ENCODE measurements around the gene NKX1-2.

The NKX1-2 gene

DNA sequence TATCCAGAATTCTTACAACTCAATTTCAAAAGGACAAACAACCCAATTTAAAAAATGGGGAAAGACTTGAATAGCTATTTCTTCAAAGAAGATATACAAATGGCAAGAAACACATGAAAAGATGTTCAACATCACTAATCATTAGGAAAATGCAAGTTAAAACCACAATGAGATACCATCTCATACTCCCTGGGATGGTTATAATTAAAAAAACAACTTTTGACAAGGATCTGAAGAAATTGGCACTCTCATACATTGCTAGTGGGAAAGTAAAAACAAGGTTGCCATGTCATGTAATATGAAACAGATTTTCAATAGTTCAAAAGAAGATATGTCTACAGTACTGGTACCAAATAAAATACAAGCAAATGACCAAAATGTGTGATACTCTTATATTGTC lies 40.1 kb downstream of the NKX1-2 start:
- H3K27me3 ChIP-seq, result no peaks in the 10 kb centered on the region
- no peak overlapping the region for H3K4me3 ChIP-seq (ENCODE audit: low read depth, low read length)
- H3K9me3 ChIP-seq, result no peaks in the 10 kb centered on the region
- DNase-seq, result no peak
- no peaks in the 10 kb centered on the region; the same call in 1 of the 2 replicates for H3K36me3 ChIP-seq
- peaks cover 4% of the 10 kb centered on the region; the same call in 1 of the 2 replicates for H3K4me1 ChIP-seq
- TF ChIP-seq, protein P1, sequence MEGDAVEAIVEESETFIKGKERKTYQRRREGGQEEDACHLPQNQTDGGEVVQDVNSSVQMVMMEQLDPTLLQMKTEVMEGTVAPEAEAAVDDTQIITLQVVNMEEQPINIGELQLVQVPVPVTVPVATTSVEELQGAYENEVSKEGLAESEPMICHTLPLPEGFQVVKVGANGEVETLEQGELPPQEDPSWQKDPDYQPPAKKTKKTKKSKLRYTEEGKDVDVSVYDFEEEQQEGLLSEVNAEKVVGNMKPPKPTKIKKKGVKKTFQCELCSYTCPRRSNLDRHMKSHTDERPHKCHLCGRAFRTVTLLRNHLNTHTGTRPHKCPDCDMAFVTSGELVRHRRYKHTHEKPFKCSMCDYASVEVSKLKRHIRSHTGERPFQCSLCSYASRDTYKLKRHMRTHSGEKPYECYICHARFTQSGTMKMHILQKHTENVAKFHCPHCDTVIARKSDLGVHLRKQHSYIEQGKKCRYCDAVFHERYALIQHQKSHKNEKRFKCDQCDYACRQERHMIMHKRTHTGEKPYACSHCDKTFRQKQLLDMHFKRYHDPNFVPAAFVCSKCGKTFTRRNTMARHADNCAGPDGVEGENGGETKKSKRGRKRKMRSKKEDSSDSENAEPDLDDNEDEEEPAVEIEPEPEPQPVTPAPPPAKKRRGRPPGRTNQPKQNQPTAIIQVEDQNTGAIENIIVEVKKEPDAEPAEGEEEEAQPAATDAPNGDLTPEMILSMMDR (IDR thresholded peaks at IDR 0.05; ENCODE audit: low read depth, low read length), result no peak

DNA sequence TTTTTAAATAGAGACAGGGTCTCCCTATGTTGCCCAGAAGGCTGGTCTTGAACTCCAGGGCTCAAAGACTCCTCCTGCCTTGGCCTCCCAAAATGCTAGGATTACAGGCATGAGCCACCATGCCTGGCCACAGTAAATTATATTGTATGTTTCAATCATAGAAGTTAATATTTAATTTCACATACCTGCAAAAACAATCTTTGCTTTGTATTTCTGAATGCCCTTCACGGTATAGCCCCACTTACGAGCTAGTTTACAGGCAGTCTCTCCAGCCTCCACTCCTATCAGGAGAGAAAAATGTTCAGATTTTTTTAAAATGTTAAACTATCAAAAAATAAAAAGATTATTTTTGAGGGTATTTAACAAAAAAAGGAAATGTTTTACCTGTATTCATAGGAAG lies 41.5 kb downstream of the NKX1-2 start:
- no peak overlapping the region for H3K4me3 ChIP-seq (ENCODE audit: low read depth, low read length)
- no peaks in the 10 kb centered on the region; the same call in 1 of the 2 replicates for H3K36me3 ChIP-seq
- DNase-seq, result no peak
- no peaks in the 10 kb centered on the region for H3K9me3 ChIP-seq
- H3K4me1 ChIP-seq, result peaks cover 4% of the 10 kb centered on the region; the same call in 1 of the 2 replicates
- TF ChIP-seq, protein P1 (IDR thresholded peaks at IDR 0.05; ENCODE audit: low read depth, low read length), result no peak
- H3K27me3 ChIP-seq, result no peaks in the 10 kb centered on the region

DNA sequence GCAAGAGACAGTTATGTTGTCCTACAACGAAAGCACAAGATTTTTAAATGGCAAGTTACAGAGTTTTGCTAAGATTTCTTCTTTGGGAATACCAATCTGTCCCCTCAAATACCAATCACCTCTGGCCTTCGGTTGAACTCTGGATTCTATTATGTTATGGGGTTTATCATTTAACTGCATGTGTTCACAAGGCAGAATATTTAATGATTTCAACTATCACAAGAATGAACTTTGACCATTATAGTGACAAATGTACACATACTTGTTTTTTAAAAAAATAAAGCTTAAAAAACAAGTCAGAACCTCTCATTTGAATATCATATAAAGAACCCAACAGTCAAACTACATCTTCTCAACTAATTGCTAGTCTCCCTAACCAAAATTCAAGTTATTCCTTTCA lies 42.4 kb downstream of the NKX1-2 start:
- Histone ChIP-seq H3K36me3 (peaks cover 4% of the 10 kb centered on the region; the same call in 1 of the 2 replicates), H3K9me3 (no peaks in the 10 kb centered on the region)
- TF ChIP-seq, protein P1 (IDR thresholded peaks at IDR 0.05; ENCODE audit: low read depth, low read length), result no peak

DNA sequence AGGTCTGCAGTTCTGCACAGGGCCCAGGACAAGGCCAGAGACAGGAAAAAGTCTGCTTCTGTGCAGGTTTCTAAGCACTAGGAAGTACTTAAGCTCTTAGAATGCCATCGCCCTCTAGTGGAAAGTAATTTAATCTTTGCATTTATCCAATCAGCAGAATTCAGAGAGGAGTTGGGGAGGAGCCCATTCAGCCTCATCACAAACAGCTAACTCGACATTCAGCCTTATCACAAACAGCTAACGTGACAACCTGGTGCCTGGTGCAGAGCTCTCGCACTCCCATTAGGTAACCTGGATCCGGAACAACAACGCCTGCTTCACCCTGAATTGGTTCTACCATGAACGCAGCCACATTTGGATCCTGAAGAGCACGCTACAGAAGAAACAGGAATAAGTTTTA lies 46.3 kb downstream of the NKX1-2 start:
- Histone ChIP-seq H3K4me3 (ENCODE audit: low read depth, low read length) (no peak overlapping the region), H3K36me3 (peaks cover 17% of the 10 kb centered on the region), H3K27me3 (no peaks in the 10 kb centered on the region), H3K4me1 (no peaks in the 10 kb centered on the region), H3K9me3 (no peaks in the 10 kb centered on the region)
- TF ChIP-seq, protein P1 (IDR thresholded peaks at IDR 0.05; ENCODE audit: low read depth, low read length), result peak; percentile 72
- peak; percentile 38 for DNase-seq

More for the DNA sequence above, 42.4 kb downstream of the NKX1-2 start:
- Histone ChIP-seq H3K4me3 (ENCODE audit: low read depth, low read length) (no peak overlapping the region), H3K27me3 (no peaks in the 10 kb centered on the region), H3K4me1 (peaks cover 4% of the 10 kb centered on the region; the same call in 1 of the 2 replicates)
- DNase-seq, result no peak

DNA sequence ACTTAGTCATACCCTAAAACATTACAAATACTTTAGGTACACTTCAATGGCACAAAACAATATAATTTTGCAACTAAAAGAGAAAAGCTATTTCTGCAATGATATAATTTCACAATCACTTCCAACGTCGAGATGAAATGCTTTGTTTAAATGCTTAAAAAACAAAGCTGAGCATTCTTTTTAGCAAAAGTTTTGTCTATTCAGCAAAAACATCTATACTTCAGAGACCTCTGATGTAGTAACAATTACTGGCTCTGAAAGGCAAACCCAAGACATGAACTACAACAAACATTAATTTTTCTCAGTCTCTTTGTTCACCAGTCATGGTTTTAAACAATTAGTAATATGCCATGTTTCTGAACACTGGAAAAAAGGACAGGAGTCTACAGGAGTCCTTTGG lies 47.6 kb downstream of the NKX1-2 start:
- Histone ChIP-seq H3K4me1 (no peaks in the 10 kb centered on the region), H3K27me3 (no peaks in the 10 kb centered on the region), H3K4me3 (ENCODE audit: low read depth, low read length) (no peak overlapping the region), H3K9me3 (no peaks in the 10 kb centered on the region), H3K36me3 (peaks cover 20% of the 10 kb centered on the region)
- TF ChIP-seq, protein P1 (IDR thresholded peaks at IDR 0.05; ENCODE audit: low read depth, low read length), result no peak
- no peak for DNase-seq

DNA sequence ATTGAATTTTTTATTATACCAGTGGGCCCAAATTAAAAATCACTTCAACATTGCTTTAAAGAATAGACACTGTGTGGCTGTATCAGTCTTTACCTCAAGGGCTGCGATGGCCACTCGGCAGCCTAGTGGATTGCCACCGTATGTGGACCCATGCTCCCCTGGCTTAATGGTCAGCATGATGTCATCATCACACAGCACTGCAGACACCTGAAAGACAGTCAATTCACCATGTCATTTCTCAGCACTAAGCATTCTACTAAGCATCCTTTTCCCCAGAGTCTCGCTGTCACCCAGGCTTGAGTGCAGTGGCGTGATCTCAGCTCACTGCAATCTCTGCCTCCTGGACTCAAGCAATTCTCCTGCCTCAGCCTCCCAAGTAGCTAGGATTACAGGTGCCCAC lies 48.2 kb downstream of the NKX1-2 start:
- TF ChIP-seq, protein P1 (IDR thresholded peaks at IDR 0.05; ENCODE audit: low read depth, low read length), result no peak
- peaks cover 20% of the 10 kb centered on the region for H3K36me3 ChIP-seq
- no peaks in the 10 kb centered on the region for H3K4me1 ChIP-seq

More for the DNA sequence above, 48.2 kb downstream of the NKX1-2 start:
- no peak for DNase-seq
- Histone ChIP-seq H3K9me3 (no peaks in the 10 kb centered on the region), H3K4me3 (ENCODE audit: low read depth, low read length) (no peak overlapping the region), H3K27me3 (no peaks in the 10 kb centered on the region)
